Measurements from ENCODE around the gene TCEAL7. TPM values are rescaled to one million over a fixed set of nuclear protein-coding genes. Genes with fewer than 3 reads are reported as not detected.

Gene TCEAL7
- total and polyA plus RNA-seq, 2 of the 4 experiments (the other 2 are of a cell fraction): 6.5 to 15.4 TPM

DNA sequence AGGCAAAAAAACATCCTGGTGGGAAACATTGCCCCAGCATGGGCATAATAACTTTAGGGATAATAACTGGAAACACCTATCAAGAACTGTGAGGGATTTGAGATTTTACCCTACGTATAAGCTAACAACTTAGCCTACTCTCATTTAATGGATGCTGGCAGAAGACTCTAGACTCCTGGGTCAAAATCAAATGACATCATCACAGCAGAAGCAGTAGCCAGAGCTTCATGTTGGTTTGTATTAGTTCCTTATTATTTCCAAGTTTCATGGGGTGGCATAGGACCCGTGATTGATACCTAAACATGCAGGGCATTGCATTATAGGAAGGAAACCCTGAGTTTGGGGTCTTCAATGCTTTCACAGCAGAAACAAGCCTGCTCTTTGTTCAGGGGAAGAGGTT lies 30.9 kb downstream of the TCEAL7 start:
- intact Hi-C loops (cut with micrococcal nuclease): no loop called here
- H3K4me1 ChIP-seq (ENCODE audit: control insufficient read depth, insufficient read depth, low read length): peaks cover 5% of the 10 kb centered on the region; the same call in 1 of the 2 replicates
- no CpG with 5 or more reads among the region's 2 CpGs for WGBS, 2 experiments (ENCODE audit: extremely low coverage in 2 of 2, insufficient read length in 1 of 2)
- H2BK20ac ChIP-seq (ENCODE audit: low read depth, low read length): no peak overlapping the region
- H2AK9ac ChIP-seq (replicated peaks; ENCODE audit: low read depth, low read length, poor library complexity): no peak overlapping the region
- H3K23ac ChIP-seq (ENCODE audit: low read depth, low read length): no peak overlapping the region
- H3K4me2 ChIP-seq (ENCODE audit: low read depth, low read length): no peak overlapping the region
- H3K18ac ChIP-seq (ENCODE audit: low read depth, low read length): peak overlapping the region; percentile 63; the same call in 1 of the 2 replicates
- TF ChIP-seq, protein P1, sequence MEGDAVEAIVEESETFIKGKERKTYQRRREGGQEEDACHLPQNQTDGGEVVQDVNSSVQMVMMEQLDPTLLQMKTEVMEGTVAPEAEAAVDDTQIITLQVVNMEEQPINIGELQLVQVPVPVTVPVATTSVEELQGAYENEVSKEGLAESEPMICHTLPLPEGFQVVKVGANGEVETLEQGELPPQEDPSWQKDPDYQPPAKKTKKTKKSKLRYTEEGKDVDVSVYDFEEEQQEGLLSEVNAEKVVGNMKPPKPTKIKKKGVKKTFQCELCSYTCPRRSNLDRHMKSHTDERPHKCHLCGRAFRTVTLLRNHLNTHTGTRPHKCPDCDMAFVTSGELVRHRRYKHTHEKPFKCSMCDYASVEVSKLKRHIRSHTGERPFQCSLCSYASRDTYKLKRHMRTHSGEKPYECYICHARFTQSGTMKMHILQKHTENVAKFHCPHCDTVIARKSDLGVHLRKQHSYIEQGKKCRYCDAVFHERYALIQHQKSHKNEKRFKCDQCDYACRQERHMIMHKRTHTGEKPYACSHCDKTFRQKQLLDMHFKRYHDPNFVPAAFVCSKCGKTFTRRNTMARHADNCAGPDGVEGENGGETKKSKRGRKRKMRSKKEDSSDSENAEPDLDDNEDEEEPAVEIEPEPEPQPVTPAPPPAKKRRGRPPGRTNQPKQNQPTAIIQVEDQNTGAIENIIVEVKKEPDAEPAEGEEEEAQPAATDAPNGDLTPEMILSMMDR (conservative IDR thresholded peaks at IDR 0.05; ENCODE audit: low read depth, low read length): no peak
- no peak for TF ChIP-seq FOS (IDR thresholded peaks at IDR 0.05; ENCODE audit: low read depth, low read length)
- TF ChIP-seq MAFK (IDR thresholded peaks at IDR 0.05; ENCODE audit: low read depth, low read length): no peak
- TF ChIP-seq BHLHE40 (IDR thresholded peaks at IDR 0.05; ENCODE audit: low read depth, low read length): no peak
- no peak for TF ChIP-seq NFE2L2 (IDR thresholded peaks at IDR 0.05; ENCODE audit: low read depth, low read length)
- TF ChIP-seq SMC3 (IDR thresholded peaks at IDR 0.05; ENCODE audit: low read depth, low read length): no peak
- TF ChIP-seq RAD21 (IDR thresholded peaks at IDR 0.05; ENCODE audit: low read length): no peak
- TF ChIP-seq, protein P2, sequence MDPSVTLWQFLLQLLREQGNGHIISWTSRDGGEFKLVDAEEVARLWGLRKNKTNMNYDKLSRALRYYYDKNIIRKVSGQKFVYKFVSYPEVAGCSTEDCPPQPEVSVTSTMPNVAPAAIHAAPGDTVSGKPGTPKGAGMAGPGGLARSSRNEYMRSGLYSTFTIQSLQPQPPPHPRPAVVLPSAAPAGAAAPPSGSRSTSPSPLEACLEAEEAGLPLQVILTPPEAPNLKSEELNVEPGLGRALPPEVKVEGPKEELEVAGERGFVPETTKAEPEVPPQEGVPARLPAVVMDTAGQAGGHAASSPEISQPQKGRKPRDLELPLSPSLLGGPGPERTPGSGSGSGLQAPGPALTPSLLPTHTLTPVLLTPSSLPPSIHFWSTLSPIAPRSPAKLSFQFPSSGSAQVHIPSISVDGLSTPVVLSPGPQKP (IDR thresholded peaks at IDR 0.05; ENCODE audit: borderline replicate concordance, low read depth, low read length): no peak
- TF ChIP-seq CHD1 (IDR thresholded peaks at IDR 0.05; ENCODE audit: low read depth, low read length): no peak
- no peak for TF ChIP-seq POLR2A (IDR thresholded peaks at IDR 0.05; ENCODE audit: low read depth, low read length)
- TF ChIP-seq, protein P3, sequence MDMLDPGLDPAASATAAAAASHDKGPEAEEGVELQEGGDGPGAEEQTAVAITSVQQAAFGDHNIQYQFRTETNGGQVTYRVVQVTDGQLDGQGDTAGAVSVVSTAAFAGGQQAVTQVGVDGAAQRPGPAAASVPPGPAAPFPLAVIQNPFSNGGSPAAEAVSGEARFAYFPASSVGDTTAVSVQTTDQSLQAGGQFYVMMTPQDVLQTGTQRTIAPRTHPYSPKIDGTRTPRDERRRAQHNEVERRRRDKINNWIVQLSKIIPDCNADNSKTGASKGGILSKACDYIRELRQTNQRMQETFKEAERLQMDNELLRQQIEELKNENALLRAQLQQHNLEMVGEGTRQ (IDR thresholded peaks at IDR 0.05; ENCODE audit: low read depth, low read length): no peak
- no peak for TF ChIP-seq MAZ (IDR thresholded peaks at IDR 0.05; ENCODE audit: borderline replicate concordance, low read depth, low read length)
- TF ChIP-seq RFX5 (IDR thresholded peaks at IDR 0.05; ENCODE audit: low read depth, low read length): no peak
- TF ChIP-seq RCOR1 (IDR thresholded peaks at IDR 0.05; ENCODE audit: insufficient replicate concordance, low read length): no peak
- no peak for TF ChIP-seq MXI1 (IDR thresholded peaks at IDR 0.05; ENCODE audit: borderline replicate concordance, low read depth, low read length)
- TF ChIP-seq CEBPB (IDR thresholded peaks at IDR 0.05; ENCODE audit: low read depth, low read length): no peak
- H2BK5ac ChIP-seq (ENCODE audit: low read depth, low read length, poor library complexity, severe bottlenecking): peak overlapping the region; percentile 3
- no peak overlapping the region for H3K4me3 ChIP-seq (ENCODE audit: insufficient read depth, low read depth, low read length)
- H3K36me3 ChIP-seq (ENCODE audit: control insufficient read depth, insufficient read depth, low read length): peaks cover 2% of the 10 kb centered on the region; the same call in 1 of the 2 replicates
- no peak overlapping the region for H3K9ac ChIP-seq (ENCODE audit: low read depth, low read length)
- no peak for ATAC-seq (ENCODE audit: low read depth)
- no peak overlapping the region for H2BK120ac ChIP-seq (ENCODE audit: low read depth, low read length)
- ChIA-PET CTCF (interaction anchor here (1.0 to 1.5 kb wide), 2 partner anchors 10 to 49 kb away, joined by 3 read pairs; no protein-coding TSS in a partner anchor), POLR2A (ENCODE audit: unreplicated experiment) (interaction anchor here (0.6 kb wide), 1 partner anchor 16 kb away, joined by 3 read pairs; the partner anchor contains the start of gene BEX3)
- no peaks in the 10 kb centered on the region for H3K27me3 ChIP-seq (ENCODE audit: control insufficient read depth, insufficient read depth, low read length)
- no peak overlapping the region for H2AFZ ChIP-seq (replicated peaks; ENCODE audit: low read length, poor library complexity)
- peak overlapping the region; percentile 61; the same call in 1 of the 2 replicates for H3K27ac ChIP-seq (ENCODE audit: insufficient read depth, low read length)
- BruUV-seq (replicated peaks): no TSS peak
- H4K91ac ChIP-seq (ENCODE audit: insufficient read depth, low read depth, low read length): no peak overlapping the region
- no peaks in the 10 kb centered on the region for H4K20me1 ChIP-seq (ENCODE audit: insufficient read depth, low read length)
- no peak overlapping the region for H3K14ac ChIP-seq (replicated peaks; ENCODE audit: low read depth, low read length)
- no peak overlapping the region for H2BK15ac ChIP-seq (ENCODE audit: low read depth, low read length)
- in situ Hi-C loops (cut with MboI; ENCODE audit: low sequenced_read_pairs): no loop called here
- H4K5ac ChIP-seq (ENCODE audit: low read depth, low read length): no peak overlapping the region
- DNase-seq: no peak
- H3K9me1 ChIP-seq (ENCODE audit: insufficient read depth, low read length): no peaks in the 10 kb centered on the region; the same call in 1 of the 2 replicates
- H3K79me1 ChIP-seq (ENCODE audit: low read depth in 1 of 2, low read length in 2 of 2): 0 out of 4 replicates have a peak, but pooled peaks cover 0 to 5% of the 10 kb centered on the region in 2 experiments
- H2AK5ac ChIP-seq (ENCODE audit: low read depth, low read length): no peak overlapping the region
- H3K9me3 ChIP-seq (ENCODE audit: control insufficient read depth, insufficient read depth, low read length): no peaks in the 10 kb centered on the region
- H3K4ac ChIP-seq (ENCODE audit: low read depth, low read length): no peak overlapping the region
- dilution Hi-C loops (cut with HindIII; ENCODE audit: low sequenced_read_pairs, unreplicated experiment): no loop called here
- no peak overlapping the region for H4K8ac ChIP-seq (ENCODE audit: low read depth in 2 of 2, low read length in 2 of 2)
- no peak overlapping the region for H3K56ac ChIP-seq (ENCODE audit: extremely low read depth, insufficient read depth, low read length)

Measured in IMR-90 (cell line).